Panc1 (cell line): Measurements from ENCODE around the gene FAM72D. TPM values are rescaled to one million over a fixed set of nuclear protein-coding genes. Genes with fewer than 3 reads are reported as not detected.
"Not testable (repeated sequence)": the region's sequence is repeated elsewhere in the genome, so short reads cannot be mapped to it uniquely, and the experiment has no call there.

Experiments
- ATAC-seq: fragments of 200-7000 bp; cut with Tn5 transposase; 2 replicates; pipeline ENCODE4 v1.9.1; 2020; ENCODE audit warnings: mild to moderate bottlenecking, moderate library complexity
- BruUV-seq: library from RNA; stranded (reverse); fragments of 400-500 nt; replicated peaks from 2 replicates; lab custom pipeline; 2021; lab: Mats Ljungman, UMichigan
- CTCF ChIA-PET: fragments of 300-600 bp; sonication (Branson Sonifier 250); formaldehyde crosslinking; loops from one replicate; lab custom pipeline; 2022; ENCODE audit warnings: antibody characterized with exemption; lab: Charles Lee
- POLR2A ChIA-PET: fragments of 300-600 bp; sonication (Branson Sonifier 250); formaldehyde crosslinking; loops from one replicate; lab custom pipeline; 2022; ENCODE audit warnings: antibody characterized with exemption; lab: Charles Lee
- DNase-seq: peaks from one replicate; pipeline ENCODE4 v3.0.0-alpha.2; 2010; ENCODE audit warnings: low read depth, low spot score
- H3K27ac ChIP-seq: 2 replicates; pipeline ENCODE4 v1.5.1; 2011; ENCODE audit warnings: mild to moderate bottlenecking, low read length, inconsistent platforms
- H3K27me3 ChIP-seq: fragments of 200-500 bp; sonication (Bioruptor generic); 2 replicates; pipeline ENCODE4 v1.6.0; 2014; ENCODE audit warnings: low read length, inconsistent platforms; ENCODE audit not compliant: control insufficient read depth, insufficient read depth
- H3K36me3 ChIP-seq: fragments of 200-500 bp; sonication (Bioruptor generic); 2 replicates; pipeline ENCODE4 v1.5.1; 2014; ENCODE audit warnings: inconsistent platforms, mild to moderate bottlenecking, low read length, moderate library complexity; ENCODE audit not compliant: control insufficient read depth, insufficient read depth
- H3K4me1 ChIP-seq: 2 replicates; pipeline ENCODE4 v1.5.1; 2011; ENCODE audit warnings: inconsistent platforms, mild to moderate bottlenecking, low read length, moderate library complexity; ENCODE audit not compliant: control insufficient read depth, insufficient read depth
- H3K4me3 ChIP-seq, 2 experiments: 2 replicates each; pipeline ENCODE4 v1.5.1; 2011 to 2012; ENCODE audit warnings: low read depth in 2 of 2, low read length in 2 of 2, mild to moderate bottlenecking in 2 of 2, inconsistent platforms in 1 of 2, moderate library complexity in 1 of 2
- H3K9me3 ChIP-seq: fragments of 200-500 bp; sonication (Bioruptor generic); 2 replicates; pipeline ENCODE4 v1.5.1; 2014; ENCODE audit warnings: low read depth, mild to moderate bottlenecking, inconsistent platforms, low read length, moderate library complexity; ENCODE audit not compliant: control insufficient read depth, insufficient read depth
- TCF7L2 ChIP-seq: IDR thresholded peaks from 2 replicates; pipeline ENCODE4 v1.6.1; 2011; ENCODE audit warnings: mild to moderate bottlenecking, low read depth, low read length, inconsistent platforms
- in situ Hi-C: cut with HindIII; loops from 2 replicates; pipeline ENCODE4 v1.10.0; 2016; ENCODE audit warnings: low sequenced_read_pairs, low pct_unique_long_range_greater_than_20kb
- intact Hi-C: fragments of 100-400 bp; cut with micrococcal nuclease; formaldehyde crosslinking; loops from one replicate; pipeline ENCODE4 v1.10.0; 2022; ENCODE audit not compliant: unreplicated experiment
- total RNA-seq: library from RNA; stranded (reverse); gene quantifications from one replicate; pipeline ENCODE4 v1.2.1, GENCODE V29; 2021; ENCODE audit not compliant: unreplicated experiment

The FAM72D gene
- total RNA-seq, 1 experiment from 2014 or later: 12.8 TPM

- H3K9me3 ChIP-seq, in situ Hi-C loops, H3K4me1 ChIP-seq, H3K27ac ChIP-seq, intact Hi-C loops, DNase-seq, H3K27me3 ChIP-seq, CTCF ChIA-PET, H3K36me3 ChIP-seq, BruUV-seq, ATAC-seq, POLR2A ChIA-PET: not testable (repeated sequence)
- TF ChIP-seq TCF7L2: peak; percentile 17; the same call in 1 of the 2 replicates
- peak overlapping the region; percentile 31 to 37 for H3K4me3 ChIP-seq
Measured at GRCh38 chr1:145093517-145094149, 2.1 kb upstream of the FAM72D start.

GRCh38 chr1:145094655-145095211 lies 1.0 kb upstream of the FAM72D start:
- H3K4me1 ChIP-seq, CTCF ChIA-PET, H3K27me3 ChIP-seq, POLR2A ChIA-PET, DNase-seq, in situ Hi-C loops, H3K36me3 ChIP-seq, H3K27ac ChIP-seq, intact Hi-C loops, BruUV-seq, H3K9me3 ChIP-seq: not testable (repeated sequence)
- peak; percentile 75 for ATAC-seq
- H3K4me3 ChIP-seq: peak overlapping the region; percentile 32 to 43

GRCh38 chr1:145101725-145102124 lies 6.0 kb downstream of the FAM72D start:
- POLR2A ChIA-PET, DNase-seq, intact Hi-C loops, BruUV-seq, ATAC-seq, H3K36me3 ChIP-seq, H3K9me3 ChIP-seq, in situ Hi-C loops, CTCF ChIA-PET, H3K4me1 ChIP-seq, H3K27ac ChIP-seq, H3K27me3 ChIP-seq, H3K4me3 ChIP-seq: not testable (repeated sequence)

GRCh38 chr1:145103294-145103693 lies 7.5 kb downstream of the FAM72D start:
- H3K36me3 ChIP-seq, in situ Hi-C loops, H3K27me3 ChIP-seq, ATAC-seq, BruUV-seq, H3K9me3 ChIP-seq, DNase-seq, H3K4me1 ChIP-seq, intact Hi-C loops, H3K4me3 ChIP-seq, POLR2A ChIA-PET, H3K27ac ChIP-seq, CTCF ChIA-PET: not testable (repeated sequence)

GRCh38 chr1:145111674-145112073 lies 15.9 kb downstream of the FAM72D start:
- intact Hi-C loops, H3K27ac ChIP-seq, in situ Hi-C loops, DNase-seq, H3K36me3 ChIP-seq, ATAC-seq, H3K4me3 ChIP-seq, H3K27me3 ChIP-seq, POLR2A ChIA-PET, CTCF ChIA-PET, H3K4me1 ChIP-seq, H3K9me3 ChIP-seq: not testable (repeated sequence)
- TSS peak; percentile 54 for BruUV-seq

- BruUV-seq, intact Hi-C loops: not testable (repeated sequence)
Measured at GRCh38 chr1:145112703-145113102, 16.9 kb downstream of the FAM72D start.

GRCh38 chr1:145114560-145115057 lies 18.8 kb downstream of the FAM72D start:
- in situ Hi-C loops, BruUV-seq, H3K9me3 ChIP-seq: not testable (repeated sequence)

More at GRCh38 chr1:145112703-145113102, 16.9 kb downstream of the FAM72D start:
- in situ Hi-C loops, CTCF ChIA-PET, H3K36me3 ChIP-seq, POLR2A ChIA-PET, ATAC-seq, H3K4me3 ChIP-seq, H3K27ac ChIP-seq, DNase-seq, H3K9me3 ChIP-seq, H3K4me1 ChIP-seq, H3K27me3 ChIP-seq: not testable (repeated sequence)

More at GRCh38 chr1:145114560-145115057, 18.8 kb downstream of the FAM72D start:
- H3K36me3 ChIP-seq, H3K27ac ChIP-seq, ATAC-seq, POLR2A ChIA-PET, DNase-seq, intact Hi-C loops, CTCF ChIA-PET, H3K4me1 ChIP-seq, H3K27me3 ChIP-seq, H3K4me3 ChIP-seq: not testable (repeated sequence)
